ENCODE data around the gene ALKBH2. TPM values are rescaled to one million over a fixed set of nuclear protein-coding genes. Genes with fewer than 3 reads are reported as not detected.
A peak's percentile ranks its signal among the peaks of the same experiment; 100 is the strongest.

Gene ALKBH2
- total RNA-seq, 1 donor from 2014 or later, result 13.9 TPM

GRCh38 chr12:109114644-109115043 is 21.4 kb upstream of the ALKBH2 start:
- no peak for DNase-seq (ENCODE audit: low read depth)

DNA sequence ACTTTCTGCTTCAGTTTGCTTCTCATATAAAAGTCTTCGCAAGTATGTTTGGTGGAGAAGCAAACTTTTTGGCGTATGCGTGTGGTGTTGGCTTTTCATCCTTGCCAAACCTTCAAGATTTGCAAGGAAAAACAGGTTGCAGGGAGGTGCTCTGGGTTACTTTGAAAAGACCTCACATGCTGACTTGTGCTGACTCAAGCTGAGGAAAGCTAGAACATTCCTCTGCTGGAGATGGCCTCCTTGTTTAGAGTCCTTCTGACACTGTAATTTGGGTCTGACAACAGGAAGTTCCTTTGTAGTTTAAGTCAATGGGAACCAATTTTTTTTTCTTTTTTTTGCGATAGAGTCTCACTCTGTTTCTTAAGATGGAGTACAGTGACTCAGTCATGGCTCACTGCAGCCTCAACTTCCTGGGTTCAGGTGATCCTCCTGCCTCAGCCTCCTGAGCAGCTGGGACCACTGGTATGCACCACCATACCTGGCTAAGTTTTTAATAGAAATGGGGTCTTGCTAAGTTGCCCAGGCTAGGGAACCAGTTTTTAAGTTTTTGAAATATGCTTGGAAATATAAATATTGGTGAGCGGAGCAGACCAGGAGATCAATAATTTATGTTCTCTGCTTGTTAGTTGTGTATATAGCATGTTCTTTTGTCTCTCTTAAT is 20.5 kb upstream of the ALKBH2 start:
- DNase-seq (ENCODE audit: low read depth), result peak; percentile 25

- peak; percentile 59 for DNase-seq (ENCODE audit: low read depth)
Measured at GRCh38 chr12:109112720-109113465, 19.6 kb upstream of the ALKBH2 start.

- peak; percentile 55 for DNase-seq (ENCODE audit: low read depth)
Measured at GRCh38 chr12:109110988-109111495, 17.8 kb upstream of the ALKBH2 start.

- DNase-seq (ENCODE audit: low read depth), result no peak
Measured at GRCh38 chr12:109109746-109110350, 16.6 kb upstream of the ALKBH2 start.

GRCh38 chr12:109105176-109105575 is 11.9 kb upstream of the ALKBH2 start:
- DNase-seq (ENCODE audit: low read depth), result no peak

- DNase-seq (ENCODE audit: low read depth), result no peak
Measured at GRCh38 chr12:109102491-109102890, 9.2 kb upstream of the ALKBH2 start.

- DNase-seq (ENCODE audit: low read depth), result no peak
Measured at GRCh38 chr12:109100741-109101140, 7.5 kb upstream of the ALKBH2 start.

DNA sequence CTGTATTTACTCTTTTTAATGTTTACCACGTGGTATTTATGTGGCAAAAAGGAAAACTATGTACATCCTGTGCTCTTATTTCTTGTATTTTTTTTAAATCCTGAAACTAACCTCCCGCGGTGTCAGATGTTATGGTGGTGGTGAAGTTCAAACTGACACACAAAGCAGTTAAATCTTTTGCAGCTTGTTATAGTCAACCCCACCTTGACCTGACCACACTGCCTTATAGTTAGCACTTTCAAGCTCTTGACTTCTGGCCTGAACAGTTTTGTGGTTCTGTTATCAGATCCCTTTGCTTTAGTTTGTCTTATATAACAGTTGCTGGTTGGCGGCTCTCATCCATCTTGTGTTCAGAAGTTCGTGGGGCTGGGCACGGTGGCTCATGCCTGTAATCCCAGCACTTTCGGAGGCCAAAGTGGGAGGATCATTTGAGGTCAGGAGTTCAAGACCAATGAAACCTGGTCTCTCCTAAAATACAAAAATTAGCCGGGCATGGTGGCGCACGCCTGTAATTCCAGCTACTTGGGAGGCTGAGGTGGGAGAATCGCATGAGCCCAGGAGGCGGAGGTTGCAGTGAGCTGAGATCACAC is 6.3 kb upstream of the ALKBH2 start:
- no peak for DNase-seq (ENCODE audit: low read depth)

GRCh38 chr12:109098651-109099050 is 5.4 kb upstream of the ALKBH2 start:
- no peak for DNase-seq (ENCODE audit: low read depth)

- no peak for DNase-seq (ENCODE audit: low read depth)
Measured at GRCh38 chr12:109098183-109098604, 4.9 kb upstream of the ALKBH2 start.

DNA sequence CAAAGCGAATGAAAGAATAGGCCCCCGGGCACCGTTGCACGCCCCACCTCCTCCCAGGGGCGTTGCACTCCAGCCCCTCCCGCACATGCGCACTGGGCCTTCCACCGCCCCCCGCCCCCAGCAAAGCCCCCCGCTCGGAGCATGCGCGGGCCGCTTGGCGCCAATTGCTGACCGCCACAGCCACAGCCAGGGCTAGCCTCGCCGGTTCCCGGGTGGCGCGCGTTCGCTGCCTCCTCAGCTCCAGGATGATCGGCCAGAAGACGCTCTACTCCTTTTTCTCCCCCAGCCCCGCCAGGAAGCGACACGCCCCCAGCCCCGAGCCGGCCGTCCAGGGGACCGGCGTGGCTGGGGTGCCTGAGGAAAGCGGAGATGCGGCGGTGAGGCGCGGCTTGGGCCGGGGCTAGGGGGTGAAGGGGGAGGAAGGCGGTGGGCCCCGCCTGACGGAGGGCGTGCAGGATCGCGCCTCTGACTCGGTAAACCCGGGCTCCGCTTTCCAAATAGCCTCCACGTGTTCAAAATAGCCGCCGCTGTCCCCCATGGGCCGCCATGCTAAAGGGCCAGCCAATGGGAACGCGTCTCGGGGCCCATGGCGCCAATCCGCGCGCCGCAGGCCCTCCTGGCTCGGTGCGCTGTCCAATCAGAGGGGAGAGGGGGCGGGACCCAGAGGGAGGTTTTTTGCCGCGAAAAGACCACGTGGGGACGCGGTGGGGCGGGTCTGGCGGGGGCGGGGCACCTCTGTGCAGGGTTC is 4.3 kb upstream of the ALKBH2 start, which contains the start of gene UNG:
Gene UNG, plus strand, starts transcription at position 163 of the 748 bp plus-strand sequence. Its CDS starts 83 bp downstream, at position 246.
- DNase-seq (ENCODE audit: low read depth), result peak; percentile 79

DNA sequence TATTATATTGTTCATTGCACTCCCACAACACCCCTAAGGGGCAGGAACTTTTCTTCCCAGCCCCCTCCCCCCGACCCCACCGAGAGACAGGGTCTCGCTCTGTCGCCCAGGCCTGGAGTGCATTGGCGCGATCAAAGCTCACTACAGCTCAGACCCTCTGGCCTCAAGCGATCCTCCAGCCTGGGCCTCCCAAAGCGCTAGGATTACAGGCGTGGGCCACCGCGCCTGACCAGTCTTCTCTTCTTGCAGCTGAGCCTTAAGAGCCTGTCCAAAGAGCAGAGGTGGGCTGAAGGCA is 3.8 kb upstream of the ALKBH2 start:
- no peak for DNase-seq (ENCODE audit: low read depth)

DNA sequence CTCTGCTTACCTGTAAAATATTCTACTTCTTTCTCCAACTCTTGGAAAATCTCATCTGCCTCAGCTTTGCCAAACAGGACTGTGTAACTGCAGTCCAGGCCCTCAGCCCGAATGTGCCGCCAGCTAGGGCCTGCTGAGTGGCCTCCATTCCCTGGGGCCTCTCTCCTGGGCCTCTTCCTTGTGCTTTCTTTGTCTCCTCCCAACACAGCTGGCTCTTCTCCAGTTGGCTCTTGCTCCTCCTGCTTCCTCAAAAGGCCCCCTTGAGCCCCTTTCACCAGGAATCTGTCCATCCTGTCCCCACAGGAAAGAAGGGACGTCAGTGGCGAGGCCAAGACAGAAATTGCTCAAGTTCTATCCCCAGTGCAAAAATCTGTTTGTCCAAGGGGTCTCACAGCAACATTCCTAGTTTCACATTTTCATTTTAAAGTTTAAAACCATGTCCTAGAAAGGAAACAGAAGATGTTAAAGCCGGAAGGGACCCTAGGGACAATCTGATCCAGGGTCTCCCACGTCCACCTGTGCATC is 713 bp downstream of the ALKBH2 start:
- DNase-seq (ENCODE audit: low read depth), result no peak

DNA sequence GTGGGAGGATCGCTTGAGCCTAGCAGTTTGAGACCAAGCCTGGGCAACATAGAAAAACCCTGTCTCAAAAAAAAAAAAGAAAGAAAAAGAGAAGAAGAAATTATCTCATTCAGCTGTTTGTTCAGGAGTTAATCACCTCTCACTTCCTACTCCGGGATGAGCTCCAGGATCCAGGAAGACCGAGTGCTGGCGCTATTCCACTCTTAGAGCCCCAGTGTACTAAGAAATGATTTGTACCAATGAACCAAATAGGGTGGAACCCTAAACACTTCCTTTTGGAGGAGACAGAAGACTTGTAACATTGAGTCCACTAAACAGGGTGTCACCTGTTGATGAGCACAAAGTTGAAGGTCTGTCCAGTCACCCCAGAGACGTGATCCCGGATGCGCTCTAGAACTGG is 3.6 kb downstream of the ALKBH2 start:
- DNase-seq (ENCODE audit: low read depth), result no peak

GRCh38 chr12:109088818-109089217 is 4.5 kb downstream of the ALKBH2 start:
- no peak for DNase-seq (ENCODE audit: low read depth)

GRCh38 chr12:109087250-109087649 is 6.0 kb downstream of the ALKBH2 start:
- DNase-seq (ENCODE audit: low read depth), result peak; percentile 31

DNA sequence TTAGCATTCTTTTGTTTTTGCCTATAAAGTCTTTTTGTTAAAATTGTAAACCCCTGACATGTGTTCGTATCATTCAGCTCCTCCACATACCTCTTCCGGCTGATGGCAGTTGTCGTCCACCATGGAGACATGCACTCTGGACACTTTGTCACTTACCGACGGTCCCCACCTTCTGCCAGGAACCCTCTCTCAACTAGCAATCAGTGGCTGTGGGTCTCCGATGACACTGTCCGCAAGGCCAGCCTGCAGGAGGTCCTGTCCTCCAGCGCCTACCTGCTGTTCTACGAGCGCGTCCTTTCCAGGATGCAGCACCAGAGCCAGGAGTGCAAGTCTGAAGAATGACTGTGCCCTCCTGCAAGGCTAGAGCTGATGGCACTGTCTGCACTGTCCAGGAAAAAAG is 7.7 kb downstream of the ALKBH2 start:
- DNase-seq (ENCODE audit: low read depth), result no peak

- DNase-seq (ENCODE audit: low read depth), result peak; percentile 66
Measured at GRCh38 chr12:109084425-109084824, 8.8 kb downstream of the ALKBH2 start.

DNA sequence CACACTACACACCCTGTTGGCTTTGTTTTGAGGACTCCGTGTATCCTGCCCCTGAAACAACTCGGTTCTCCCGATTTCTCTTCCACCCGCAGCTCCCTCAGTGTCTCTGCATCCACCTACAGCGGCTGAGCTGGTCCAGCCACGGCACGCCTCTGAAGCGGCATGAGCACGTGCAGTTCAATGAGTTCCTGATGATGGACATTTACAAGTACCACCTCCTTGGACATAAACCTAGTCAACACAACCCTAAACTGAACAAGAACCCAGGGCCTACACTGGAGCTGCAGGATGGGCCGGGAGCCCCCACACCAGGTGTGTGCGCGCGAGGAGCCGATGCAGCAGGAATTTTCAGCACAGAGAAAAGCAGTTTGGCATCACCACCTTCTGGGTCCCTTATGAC is 10.5 kb downstream of the ALKBH2 start:
- DNase-seq (ENCODE audit: low read depth), result no peak

- no peak for DNase-seq (ENCODE audit: low read depth)
Measured at GRCh38 chr12:109074866-109075265, 18.4 kb downstream of the ALKBH2 start.

Measured in renal cortical epithelial cell (primary cell).